GM13976 (cell line): ENCODE results near the gene CDH13.

Experiments
- DNase-seq: peaks from one replicate; pipeline ENCODE4 v3.0.0; 2012; ENCODE audit warnings: low spot score
- CTCF ChIP-seq: IDR thresholded peaks from 2 replicates; pipeline ENCODE4 v1.5.1; 2012; ENCODE audit warnings: borderline replicate concordance, mild to moderate bottlenecking; ENCODE audit not compliant: insufficient read depth; ENCODE audit errors: extremely low read depth, missing control alignments, control extremely low read depth
- in situ Hi-C: fragments of 300-500 bp; cut with MboI; formaldehyde crosslinking; loops from one replicate; pipeline ENCODE4 v1.12.0; 2022; ENCODE audit warnings: low sequenced_read_pairs, mixed read lengths, inconsistent platforms; ENCODE audit not compliant: unreplicated experiment

CDH13 gene

GRCh38 chr16:82703871-82704768, 77.4 kb downstream of the CDH13 start:
- in situ Hi-C loops = no loop called here
- DNase-seq = no peak
- TF ChIP-seq CTCF = no peak

- TF ChIP-seq CTCF = no peak
- DNase-seq = no peak
- in situ Hi-C loops = no loop called here
These were observed 83.2 kb downstream of the CDH13 start for GRCh38 chr16:82709987-82710386.

- DNase-seq = no peak
- no peak for TF ChIP-seq CTCF
- in situ Hi-C loops = no loop called here
These were observed 87.0 kb downstream of the CDH13 start for GRCh38 chr16:82713778-82714177.

GRCh38 chr16:82715160-82715559, 88.4 kb downstream of the CDH13 start:
- in situ Hi-C loops = no loop called here
- no peak for TF ChIP-seq CTCF
- DNase-seq = no peak

- TF ChIP-seq CTCF = no peak
- in situ Hi-C loops = no loop called here
- DNase-seq = no peak
These were observed 89.1 kb downstream of the CDH13 start for GRCh38 chr16:82715833-82716232.

GRCh38 chr16:82716361-82716855, 89.6 kb downstream of the CDH13 start:
- no peak for DNase-seq
- TF ChIP-seq CTCF = no peak
- in situ Hi-C loops = no loop called here
